ENCODE measurements around the gene SLC38A1.
"Not testable (repeated sequence)": the region's sequence is repeated elsewhere in the genome, so short reads cannot be mapped to it uniquely, and the experiment has no call there.

SLC38A1 gene

DNA sequence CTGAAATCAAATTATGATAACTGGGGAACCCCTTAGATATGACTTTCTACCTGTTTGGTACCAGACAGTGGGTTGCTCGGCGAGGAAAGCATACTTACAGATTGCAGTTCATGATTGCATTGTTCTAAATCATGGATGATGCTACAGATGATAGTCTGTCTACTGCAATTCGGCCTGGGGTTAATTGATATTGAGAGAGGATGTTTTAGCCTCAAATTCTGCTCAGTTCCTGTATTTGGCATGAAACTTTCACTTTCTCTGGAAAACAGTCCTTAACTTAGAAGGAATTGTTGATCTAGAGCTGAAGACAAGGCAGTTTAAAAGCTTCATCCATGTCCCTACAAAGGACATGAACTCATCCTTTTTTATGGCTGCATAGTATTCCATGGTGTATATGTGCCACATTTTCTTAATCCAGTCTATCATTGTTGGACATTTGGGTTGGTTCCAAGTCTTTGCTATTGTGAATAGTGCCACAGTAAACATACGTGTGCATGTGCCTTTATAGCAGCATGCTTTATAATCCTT is 106.2 kb downstream of the SLC38A1 start:
- H3K36me3 ChIP-seq (ENCODE audit: control insufficient read depth, insufficient read depth, low read length); H3K4me1 ChIP-seq (ENCODE audit: control insufficient read depth, insufficient read depth, low read length); H3K9ac ChIP-seq (ENCODE audit: low read length); H3K27me3 ChIP-seq (ENCODE audit: control insufficient read depth, insufficient read depth, low read length); H3K4me3 ChIP-seq (ENCODE audit: low read depth, low read length); H3K27ac ChIP-seq (ENCODE audit: low read depth, low read length); H3K9me3 ChIP-seq (ENCODE audit: control insufficient read depth, insufficient read depth, low read depth, low read length): not testable (repeated sequence)

- H3K27ac ChIP-seq (ENCODE audit: low read depth, low read length): no peak overlapping the region
Observed at GRCh38 chr12:46160981-46161690, 107.7 kb downstream of the SLC38A1 start.

DNA sequence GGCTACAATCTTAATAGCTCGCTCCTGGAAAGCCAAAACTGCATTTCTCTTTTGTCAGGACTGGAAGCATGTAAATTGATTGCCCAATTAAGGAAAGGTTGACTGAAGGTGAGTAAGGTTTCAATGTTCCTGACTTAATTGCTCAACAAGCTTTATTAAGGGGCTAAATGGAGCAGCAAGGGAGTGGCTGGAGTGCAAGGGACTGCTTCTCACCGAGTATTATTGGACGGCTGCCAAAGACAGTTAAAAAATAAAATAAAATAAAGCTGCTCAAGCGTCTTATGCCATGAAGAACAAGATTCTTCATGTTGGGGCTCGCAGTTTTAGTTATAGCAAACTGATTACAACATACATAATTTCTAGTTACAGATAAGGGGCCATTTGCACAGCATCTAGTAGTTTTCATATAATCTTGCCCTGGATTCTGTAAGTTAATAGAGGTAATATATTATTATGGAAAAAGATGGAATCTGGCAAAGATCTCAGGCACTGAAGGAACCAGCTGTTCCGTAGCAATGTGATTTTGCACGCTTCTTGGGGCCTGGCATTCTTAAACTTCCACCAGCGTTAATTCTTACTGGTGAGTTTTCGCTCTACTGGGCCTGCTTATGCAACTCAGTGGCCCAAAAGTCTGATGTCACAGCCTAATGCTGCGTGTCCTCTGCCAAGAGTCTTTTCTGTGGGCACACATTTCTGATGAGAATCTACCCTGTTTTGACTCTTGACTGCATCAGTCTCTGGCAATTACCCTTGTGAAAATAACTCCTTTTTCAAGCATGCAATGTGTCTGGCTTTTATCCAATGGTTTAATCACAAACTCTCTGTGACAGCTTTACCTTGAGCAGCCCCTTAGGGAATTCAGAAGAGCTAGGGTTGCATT is 108.5 kb downstream of the SLC38A1 start:
- H3K36me3 ChIP-seq (ENCODE audit: control insufficient read depth, insufficient read depth, low read length): no peaks in the 10 kb centered on the region
- H3K4me1 ChIP-seq (ENCODE audit: control insufficient read depth, insufficient read depth, low read length): no peaks in the 10 kb centered on the region
- no peak overlapping the region for H3K4me3 ChIP-seq (ENCODE audit: low read depth, low read length)
- H3K9ac ChIP-seq (ENCODE audit: low read length): no peak overlapping the region
- H3K27me3 ChIP-seq (ENCODE audit: control insufficient read depth, insufficient read depth, low read length): no peaks in the 10 kb centered on the region
- H3K27ac ChIP-seq (ENCODE audit: low read depth, low read length): no peak overlapping the region
- H3K9me3 ChIP-seq (ENCODE audit: control insufficient read depth, insufficient read depth, low read depth, low read length): peaks cover 8% of the 10 kb centered on the region

More at GRCh38 chr12:46160981-46161690, 107.7 kb downstream of the SLC38A1 start:
- no peak overlapping the region for H3K9ac ChIP-seq (ENCODE audit: low read length)
- H3K4me1 ChIP-seq (ENCODE audit: control insufficient read depth, insufficient read depth, low read length): no peaks in the 10 kb centered on the region
- H3K27me3 ChIP-seq (ENCODE audit: control insufficient read depth, insufficient read depth, low read length): no peaks in the 10 kb centered on the region; the same call in 1 of the 2 replicates
- H3K36me3 ChIP-seq (ENCODE audit: control insufficient read depth, insufficient read depth, low read length): no peaks in the 10 kb centered on the region
- H3K4me3 ChIP-seq (ENCODE audit: low read depth, low read length): no peak overlapping the region
- H3K9me3 ChIP-seq (ENCODE audit: control insufficient read depth, insufficient read depth, low read depth, low read length): peaks cover 5% of the 10 kb centered on the region

DNA sequence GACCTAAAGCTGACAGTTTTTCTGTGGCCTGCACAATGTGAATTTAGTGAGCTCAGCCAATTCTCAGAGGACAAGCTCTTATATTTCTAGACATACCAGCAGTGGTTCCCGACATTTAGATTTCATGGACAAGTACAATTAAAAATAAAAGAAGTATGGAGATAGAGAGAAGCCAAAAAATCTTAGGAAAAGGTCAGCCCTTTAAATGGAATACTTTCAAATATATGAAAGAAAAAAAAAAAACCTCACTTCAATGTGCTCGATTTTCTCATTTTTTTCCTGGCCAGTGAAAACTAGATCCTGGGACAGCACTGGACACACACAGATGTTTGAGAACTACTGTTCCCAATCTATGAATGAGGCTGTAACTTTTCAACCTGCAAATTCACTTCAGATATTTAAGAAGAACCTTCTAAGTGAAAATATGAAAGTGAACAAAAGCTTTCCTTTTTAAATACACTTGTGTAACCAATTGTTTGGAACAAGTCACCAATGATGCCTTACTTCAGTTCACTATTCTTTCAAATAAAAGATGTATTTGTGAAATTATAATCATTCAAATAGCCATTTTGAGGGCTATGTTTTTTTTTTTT is 109.4 kb downstream of the SLC38A1 start:
- H3K27ac ChIP-seq (ENCODE audit: low read depth, low read length): no peak overlapping the region
- no peaks in the 10 kb centered on the region for H3K27me3 ChIP-seq (ENCODE audit: control insufficient read depth, insufficient read depth, low read length)
- H3K9me3 ChIP-seq (ENCODE audit: control insufficient read depth, insufficient read depth, low read depth, low read length): peaks cover 8% of the 10 kb centered on the region
- H3K9ac ChIP-seq (ENCODE audit: low read length): no peak overlapping the region
- H3K4me3 ChIP-seq (ENCODE audit: low read depth, low read length): no peak overlapping the region
- no peaks in the 10 kb centered on the region for H3K4me1 ChIP-seq (ENCODE audit: control insufficient read depth, insufficient read depth, low read length)
- H3K36me3 ChIP-seq (ENCODE audit: control insufficient read depth, insufficient read depth, low read length): no peaks in the 10 kb centered on the region

GRCh38 chr12:46158501-46158900 is 110.3 kb downstream of the SLC38A1 start:
- Histone ChIP-seq H3K27ac (ENCODE audit: low read depth, low read length) (no peak overlapping the region), H3K9ac (ENCODE audit: low read length) (no peak overlapping the region), H3K4me3 (ENCODE audit: low read depth, low read length) (no peak overlapping the region), H3K36me3 (ENCODE audit: control insufficient read depth, insufficient read depth, low read length) (no peaks in the 10 kb centered on the region), H3K9me3 (ENCODE audit: control insufficient read depth, insufficient read depth, low read depth, low read length) (peaks cover 8% of the 10 kb centered on the region), H3K27me3 (ENCODE audit: control insufficient read depth, insufficient read depth, low read length) (no peaks in the 10 kb centered on the region), H3K4me1 (ENCODE audit: control insufficient read depth, insufficient read depth, low read length) (no peaks in the 10 kb centered on the region)

DNA sequence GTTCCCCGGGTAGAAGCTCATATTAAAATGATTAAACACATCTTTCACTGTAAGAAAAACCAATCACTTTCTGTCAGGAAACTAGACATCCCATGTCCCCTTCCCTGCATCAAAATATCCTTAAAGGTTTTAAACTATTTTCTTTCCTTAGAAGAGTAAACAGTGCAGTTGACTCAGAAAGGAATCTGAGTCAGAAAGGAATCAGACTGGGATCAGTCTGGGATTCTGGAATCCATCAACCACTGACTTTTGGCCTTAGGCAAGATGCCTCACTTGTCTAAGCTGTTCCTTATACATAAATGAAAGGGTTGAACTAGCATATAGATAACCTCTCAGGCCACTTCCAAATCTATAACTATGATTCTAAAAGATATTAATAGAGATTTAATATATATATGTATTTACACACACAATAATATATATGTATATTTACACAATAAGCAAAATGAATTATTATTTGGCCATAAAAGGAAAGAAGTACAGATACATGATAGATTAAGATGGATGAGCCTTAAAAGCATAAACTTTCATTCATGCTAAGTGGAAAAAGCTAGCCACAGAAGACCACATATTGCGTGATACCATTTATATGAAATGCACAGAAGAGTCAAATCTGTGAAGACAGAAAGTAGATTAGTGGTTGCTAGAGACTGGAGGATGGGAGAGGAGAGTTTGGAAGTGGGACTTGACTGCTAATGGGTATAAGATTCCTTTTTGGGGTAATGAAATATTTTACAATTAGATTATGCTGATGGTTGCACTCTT is 114.4 kb downstream of the SLC38A1 start:
- H3K9ac ChIP-seq (ENCODE audit: low read length): no peak overlapping the region
- H3K4me3 ChIP-seq (ENCODE audit: low read depth, low read length): no peak overlapping the region
- no peaks in the 10 kb centered on the region for H3K27me3 ChIP-seq (ENCODE audit: control insufficient read depth, insufficient read depth, low read length)
- H3K27ac ChIP-seq (ENCODE audit: low read depth, low read length): no peak overlapping the region
- peaks cover 5% of the 10 kb centered on the region; the same call in 1 of the 2 replicates for H3K4me1 ChIP-seq (ENCODE audit: control insufficient read depth, insufficient read depth, low read length)
- H3K36me3 ChIP-seq (ENCODE audit: control insufficient read depth, insufficient read depth, low read length): no peaks in the 10 kb centered on the region
- H3K9me3 ChIP-seq (ENCODE audit: control insufficient read depth, insufficient read depth, low read depth, low read length): peaks cover 5% of the 10 kb centered on the region; the same call in 1 of the 2 replicates

- Histone ChIP-seq H3K4me1 (ENCODE audit: control insufficient read depth, insufficient read depth, low read length) (peaks cover 5% of the 10 kb centered on the region; the same call in 1 of the 2 replicates), H3K27me3 (ENCODE audit: control insufficient read depth, insufficient read depth, low read length) (no peaks in the 10 kb centered on the region), H3K36me3 (ENCODE audit: control insufficient read depth, insufficient read depth, low read length) (no peaks in the 10 kb centered on the region), H3K4me3 (ENCODE audit: low read depth, low read length) (no peak overlapping the region), H3K9ac (ENCODE audit: low read length) (no peak overlapping the region), H3K27ac (ENCODE audit: low read depth, low read length) (no peak overlapping the region), H3K9me3 (ENCODE audit: control insufficient read depth, insufficient read depth, low read depth, low read length) (peaks cover 5% of the 10 kb centered on the region; the same call in 1 of the 2 replicates)
Observed at GRCh38 chr12:46153268-46153872, 115.5 kb downstream of the SLC38A1 start.

- Histone ChIP-seq H3K27me3 (ENCODE audit: control insufficient read depth, insufficient read depth, low read length) (no peaks in the 10 kb centered on the region), H3K9me3 (ENCODE audit: control insufficient read depth, insufficient read depth, low read depth, low read length) (peaks cover 5% of the 10 kb centered on the region; the same call in 1 of the 2 replicates), H3K36me3 (ENCODE audit: control insufficient read depth, insufficient read depth, low read length) (no peaks in the 10 kb centered on the region), H3K27ac (ENCODE audit: low read depth, low read length) (no peak overlapping the region), H3K4me1 (ENCODE audit: control insufficient read depth, insufficient read depth, low read length) (peaks cover 5% of the 10 kb centered on the region; the same call in 1 of the 2 replicates), H3K9ac (ENCODE audit: low read length) (no peak overlapping the region), H3K4me3 (ENCODE audit: low read depth, low read length) (no peak overlapping the region)
Observed at GRCh38 chr12:46152456-46152855, 116.4 kb downstream of the SLC38A1 start.

GRCh38 chr12:46150735-46151134 is 118.1 kb downstream of the SLC38A1 start:
- Histone ChIP-seq H3K4me3 (ENCODE audit: low read depth, low read length) (no peak overlapping the region), H3K27me3 (ENCODE audit: control insufficient read depth, insufficient read depth, low read length) (no peaks in the 10 kb centered on the region), H3K36me3 (ENCODE audit: control insufficient read depth, insufficient read depth, low read length) (no peaks in the 10 kb centered on the region), H3K9me3 (ENCODE audit: control insufficient read depth, insufficient read depth, low read depth, low read length) (no peaks in the 10 kb centered on the region), H3K4me1 (ENCODE audit: control insufficient read depth, insufficient read depth, low read length) (peaks cover 5% of the 10 kb centered on the region; the same call in 1 of the 2 replicates), H3K9ac (ENCODE audit: low read length) (no peak overlapping the region), H3K27ac (ENCODE audit: low read depth, low read length) (no peak overlapping the region)

GRCh38 chr12:46149905-46150304 is 118.9 kb downstream of the SLC38A1 start:
- peaks cover 5% of the 10 kb centered on the region; the same call in 1 of the 2 replicates for H3K4me1 ChIP-seq (ENCODE audit: control insufficient read depth, insufficient read depth, low read length)
- no peak overlapping the region for H3K4me3 ChIP-seq (ENCODE audit: low read depth, low read length)
- H3K27me3 ChIP-seq (ENCODE audit: control insufficient read depth, insufficient read depth, low read length): no peaks in the 10 kb centered on the region
- no peak overlapping the region for H3K9ac ChIP-seq (ENCODE audit: low read length)
- H3K9me3 ChIP-seq (ENCODE audit: control insufficient read depth, insufficient read depth, low read depth, low read length): no peaks in the 10 kb centered on the region
- no peak overlapping the region for H3K27ac ChIP-seq (ENCODE audit: low read depth, low read length)
- H3K36me3 ChIP-seq (ENCODE audit: control insufficient read depth, insufficient read depth, low read length): no peaks in the 10 kb centered on the region
